MCF 10A (cell line): ENCODE data around the gene WRNIP1. TPM values are rescaled to one million over a fixed set of nuclear protein-coding genes. Genes with fewer than 3 reads are reported as not detected.

Source experiments
- BruUV-seq: library from RNA; stranded (reverse); fragments of 400-500 nt; replicated peaks from 2 replicates; lab custom pipeline; 2021; lab: Mats Ljungman, UMichigan
- CTCF ChIA-PET: fragments of 300-600 bp; sonication (Branson Sonifier 250); formaldehyde crosslinking; extraction: SDS; loops from one replicate; lab custom pipeline; 2021; ENCODE audit warnings: antibody characterized with exemption, inconsistent platforms; lab: Yijun Ruan, JAX
- POLR2A ChIA-PET: fragments of 300-600, 350-650 bp; sonication (Branson Sonifier 250); formaldehyde crosslinking; extraction: SDS; loops from one replicate; lab custom pipeline; 2020; ENCODE audit warnings: antibody characterized with exemption, inconsistent platforms; lab: Yijun Ruan, JAX
- DNase-seq: peaks from one replicate; pipeline ENCODE4 v3.0.0-alpha.2; 2018; ENCODE audit not compliant: unreplicated experiment
- H3K27ac Mint-ChIP-seq: one replicate; pipeline ENCODE4 v1.8.0; 2022; ENCODE audit warnings: mild to moderate bottlenecking, low read depth, mixed read lengths; ENCODE audit not compliant: unreplicated experiment
- H3K27me3 Mint-ChIP-seq: one replicate; pipeline ENCODE4 v1.8.0; 2022; ENCODE audit warnings: mixed read lengths; ENCODE audit not compliant: insufficient read depth, unreplicated experiment
- H3K36me3 Mint-ChIP-seq: one replicate; pipeline ENCODE4 v1.8.0; 2022; ENCODE audit warnings: mild to moderate bottlenecking, moderate library complexity, mixed read lengths; ENCODE audit not compliant: insufficient read depth, unreplicated experiment
- H3K4me1 Mint-ChIP-seq: one replicate; pipeline ENCODE4 v1.8.0; 2022; ENCODE audit warnings: mixed read lengths; ENCODE audit not compliant: insufficient read depth, unreplicated experiment
- H3K4me3 Mint-ChIP-seq: one replicate; pipeline ENCODE4 v1.8.0; 2022; ENCODE audit warnings: mild to moderate bottlenecking, moderate library complexity, mixed read lengths; ENCODE audit not compliant: unreplicated experiment
- H3K9me3 Mint-ChIP-seq: one replicate; pipeline ENCODE4 v1.8.0; 2022; ENCODE audit warnings: mixed read lengths; ENCODE audit not compliant: unreplicated experiment
- intact Hi-C: fragments of 100-400 bp; cut with micrococcal nuclease; formaldehyde crosslinking; loops from 2 replicates; pipeline ENCODE4 v1.14.1; 2022
- total RNA-seq: library from RNA; stranded (reverse); gene quantifications from 2 replicates; pipeline ENCODE4 v1.2.3, GENCODE V29; 2022
- TF ChIP-seq, protein P1 (sequence below): fragments of 200-600 bp; IDR thresholded peaks from one replicate; pipeline ENCODE4 v1.8.0; 2022; ENCODE audit warnings: antibody characterized with exemption, mild to moderate bottlenecking; ENCODE audit not compliant: unreplicated experiment

WRNIP1 gene
- total RNA-seq, 1 experiment from 2014 or later, result 44.8 TPM

DNA sequence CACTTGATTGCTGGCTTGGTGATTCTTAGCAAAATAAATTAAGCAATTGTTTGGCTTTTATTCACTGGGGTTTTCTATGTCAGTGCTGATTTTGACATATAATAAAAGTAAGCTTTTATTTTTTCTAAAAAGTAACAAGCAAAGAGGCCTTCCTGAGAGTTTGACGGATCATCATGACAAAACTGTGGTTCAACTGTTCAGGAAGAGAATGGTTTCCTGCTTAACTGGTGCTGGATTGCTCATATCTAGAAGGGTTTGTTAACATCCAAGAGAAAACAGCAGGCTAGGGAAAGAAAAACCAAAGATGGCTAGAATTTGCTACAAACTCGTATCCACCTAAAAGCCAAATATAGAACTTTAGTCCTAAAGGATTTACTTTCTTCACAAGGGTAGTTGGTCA, 55.2 kb downstream of the WRNIP1 start:
- CTCF ChIA-PET, result no interaction called here
- TF ChIP-seq, protein P1, sequence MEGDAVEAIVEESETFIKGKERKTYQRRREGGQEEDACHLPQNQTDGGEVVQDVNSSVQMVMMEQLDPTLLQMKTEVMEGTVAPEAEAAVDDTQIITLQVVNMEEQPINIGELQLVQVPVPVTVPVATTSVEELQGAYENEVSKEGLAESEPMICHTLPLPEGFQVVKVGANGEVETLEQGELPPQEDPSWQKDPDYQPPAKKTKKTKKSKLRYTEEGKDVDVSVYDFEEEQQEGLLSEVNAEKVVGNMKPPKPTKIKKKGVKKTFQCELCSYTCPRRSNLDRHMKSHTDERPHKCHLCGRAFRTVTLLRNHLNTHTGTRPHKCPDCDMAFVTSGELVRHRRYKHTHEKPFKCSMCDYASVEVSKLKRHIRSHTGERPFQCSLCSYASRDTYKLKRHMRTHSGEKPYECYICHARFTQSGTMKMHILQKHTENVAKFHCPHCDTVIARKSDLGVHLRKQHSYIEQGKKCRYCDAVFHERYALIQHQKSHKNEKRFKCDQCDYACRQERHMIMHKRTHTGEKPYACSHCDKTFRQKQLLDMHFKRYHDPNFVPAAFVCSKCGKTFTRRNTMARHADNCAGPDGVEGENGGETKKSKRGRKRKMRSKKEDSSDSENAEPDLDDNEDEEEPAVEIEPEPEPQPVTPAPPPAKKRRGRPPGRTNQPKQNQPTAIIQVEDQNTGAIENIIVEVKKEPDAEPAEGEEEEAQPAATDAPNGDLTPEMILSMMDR, result no peak
- intact Hi-C loops, result no loop called here
- H3K27ac Mint-ChIP-seq, result no peak overlapping the region
- no peaks in the 10 kb centered on the region for H3K36me3 Mint-ChIP-seq
- H3K4me3 Mint-ChIP-seq, result no peak overlapping the region
- no peaks in the 10 kb centered on the region for H3K27me3 Mint-ChIP-seq
- peaks cover 13% of the 10 kb centered on the region for H3K9me3 Mint-ChIP-seq
- DNase-seq, result no peak
- no TSS peak for BruUV-seq
- peaks cover 32% of the 10 kb centered on the region for H3K4me1 Mint-ChIP-seq
- POLR2A ChIA-PET, result no interaction called here

DNA sequence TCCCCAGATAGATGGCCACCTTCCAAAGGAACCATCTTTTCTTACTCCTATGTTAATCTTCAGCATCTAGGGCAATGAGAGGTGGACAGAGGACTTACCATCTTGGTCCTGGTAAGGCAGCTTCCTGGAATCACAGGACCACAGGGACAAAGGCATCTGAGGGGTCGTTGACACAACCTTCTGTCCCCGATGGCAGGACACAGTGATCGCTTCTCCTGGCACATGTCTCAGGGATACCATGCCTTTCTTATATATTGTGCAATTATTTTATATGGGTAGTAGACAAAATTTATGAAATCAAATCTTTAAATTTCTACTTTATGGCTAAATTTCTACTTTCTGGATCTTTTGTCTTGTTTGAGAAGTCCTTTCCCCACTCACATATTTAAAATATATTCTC, 56.4 kb downstream of the WRNIP1 start:
- Mint-ChIP-seq H3K4me1 (peaks cover 32% of the 10 kb centered on the region), H3K27me3 (no peaks in the 10 kb centered on the region), H3K9me3 (peaks cover 7% of the 10 kb centered on the region), H3K27ac (no peak overlapping the region), H3K4me3 (no peak overlapping the region), H3K36me3 (no peaks in the 10 kb centered on the region)
- TF ChIP-seq, protein P1, result no peak
- POLR2A ChIA-PET, result no interaction called here
- DNase-seq, result no peak
- intact Hi-C loops, result no loop called here
- BruUV-seq, result no TSS peak
- CTCF ChIA-PET, result no interaction called here

DNA sequence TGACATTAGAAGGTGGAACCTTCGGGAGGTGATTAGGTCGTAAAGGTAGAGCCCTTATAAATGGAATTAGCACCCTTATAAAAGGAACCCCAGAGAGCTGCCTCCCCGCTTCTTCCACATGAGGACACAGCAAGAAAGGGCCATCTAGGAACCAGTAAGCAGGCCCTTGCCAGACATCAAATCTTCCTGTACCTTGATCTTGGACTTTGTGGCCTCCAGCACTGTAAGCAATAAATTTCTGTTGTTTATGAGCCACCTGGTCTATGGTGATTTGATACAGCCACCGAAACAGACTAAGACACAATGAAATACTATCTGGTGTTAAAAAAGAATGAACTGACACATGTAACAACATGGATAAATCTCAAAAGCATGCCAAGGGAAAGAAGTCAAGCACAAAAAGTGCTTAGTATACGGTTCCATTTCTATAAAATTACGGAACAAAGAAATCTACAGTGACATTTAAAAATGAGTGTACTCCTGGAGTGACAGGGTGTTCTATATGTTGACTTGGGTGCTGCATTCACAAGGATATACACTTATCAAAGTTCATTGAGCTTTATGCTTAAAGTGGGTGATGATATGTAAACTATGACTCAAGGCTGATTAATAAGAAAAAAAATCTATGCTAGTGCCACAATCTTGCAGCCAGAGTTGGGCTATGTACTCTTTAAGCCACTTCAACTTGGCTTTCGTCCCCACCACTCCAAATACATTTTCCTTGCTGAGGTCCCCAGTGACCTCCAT, 58.1 kb downstream of the WRNIP1 start:
- TF ChIP-seq, protein P1, result no peak
- Mint-ChIP-seq H3K9me3 (no peaks in the 10 kb centered on the region), H3K4me3 (no peak overlapping the region), H3K27ac (no peak overlapping the region), H3K4me1 (peaks cover 20% of the 10 kb centered on the region), H3K36me3 (no peaks in the 10 kb centered on the region), H3K27me3 (no peaks in the 10 kb centered on the region)
- intact Hi-C loops, result no loop called here
- no peak for DNase-seq
- no TSS peak for BruUV-seq
- ChIA-PET POLR2A (interaction anchor here (0.9 to 2.2 kb wide), 2 partner anchors 13 to 56 kb away, joined by 4 to 5 read pairs; no protein-coding TSS in a partner anchor), CTCF (no interaction called here)

DNA sequence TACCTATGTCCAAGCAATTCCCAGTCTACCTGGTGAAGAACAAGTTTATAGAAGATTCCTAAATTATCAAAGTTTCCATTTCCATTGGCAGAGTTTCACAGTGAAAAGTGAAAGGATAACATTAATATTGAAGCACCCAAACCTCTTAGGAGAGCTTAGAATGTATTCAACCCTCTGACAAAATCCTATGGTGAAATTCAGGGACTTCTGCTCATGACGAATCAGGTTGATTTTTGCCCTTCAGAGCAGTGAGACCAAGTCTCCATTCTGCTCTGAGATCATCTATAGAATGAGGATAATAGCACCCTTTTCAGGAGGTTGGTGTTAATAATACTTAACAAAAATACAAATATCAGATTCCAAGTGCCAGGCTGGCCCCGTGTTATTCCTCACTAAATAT, 60.9 kb downstream of the WRNIP1 start:
- no peak for DNase-seq
- Mint-ChIP-seq H3K4me1 (peaks cover 9% of the 10 kb centered on the region), H3K36me3 (no peaks in the 10 kb centered on the region), H3K4me3 (no peak overlapping the region), H3K9me3 (no peaks in the 10 kb centered on the region), H3K27me3 (no peaks in the 10 kb centered on the region), H3K27ac (no peak overlapping the region)
- BruUV-seq, result no TSS peak
- ChIA-PET POLR2A (interaction anchor here (0.6 to 4.6 kb wide), 4 partner anchors 8 to 1195 kb away, joined by 3 to 22 read pairs (median 6); partner anchors contain the start of gene SERPINB1), CTCF (interaction anchor here (1.0 kb wide), 1 partner anchor 32 kb away, joined by 3 read pairs; no protein-coding TSS in a partner anchor)
- intact Hi-C loops, result no loop called here
- TF ChIP-seq, protein P1, result no peak
